ENCODE measurements around the gene PPP1R37.

DNA sequence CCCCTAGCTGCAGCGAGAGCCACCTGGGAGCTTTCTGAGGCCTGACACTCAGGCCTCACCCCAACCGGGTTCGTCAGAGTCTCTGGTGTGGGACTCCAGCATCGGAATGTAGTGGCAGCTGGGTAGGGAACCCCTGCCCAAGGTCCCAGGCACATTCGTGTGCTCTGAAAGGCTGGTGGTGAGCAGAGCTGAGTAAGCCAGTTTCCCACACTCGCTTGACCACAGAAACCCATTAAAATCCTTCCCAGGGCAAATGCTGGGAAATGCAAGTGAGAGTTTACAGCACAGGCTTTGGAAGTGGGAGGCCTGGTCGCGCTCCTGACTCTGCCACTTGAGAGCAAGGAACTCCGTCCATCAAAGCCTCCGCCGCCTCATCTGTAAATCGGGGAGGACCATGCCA, 80.8 kb downstream of the PPP1R37 start:
- TF ChIP-seq CTCF (IDR thresholded peaks at IDR 0.05; ENCODE audit: low read length) (no peak), EZH2 (IDR thresholded peaks at IDR 0.05; ENCODE audit: borderline replicate concordance, low read length) (no peak)

Data from OCI-LY1 (cell line).